ENCODE measurements around the gene DPH5.
"Not testable (repeated sequence)": the region's sequence is repeated elsewhere in the genome, so short reads cannot be mapped to it uniquely, and the experiment has no call there.

DPH5 gene

DNA sequence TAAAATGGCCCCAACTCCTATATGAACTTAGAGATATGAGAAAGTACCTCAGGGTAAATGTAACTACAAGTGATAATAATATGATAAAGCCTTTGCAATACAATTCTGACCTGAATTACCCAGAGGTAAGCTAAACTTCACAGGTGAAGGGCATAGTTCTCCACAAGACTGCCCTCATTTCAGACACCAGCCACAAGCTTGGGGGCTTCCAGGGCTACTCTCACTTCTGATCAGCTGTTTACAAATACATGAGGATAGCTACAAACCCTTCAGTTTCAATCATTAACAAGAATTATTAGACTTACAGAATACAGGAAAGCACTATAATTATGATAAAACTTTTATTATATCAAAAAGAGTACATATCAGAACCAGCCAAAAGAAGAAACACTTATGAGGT, 18.7 kb upstream of the DPH5 start:
- TF ChIP-seq ZFX (IDR thresholded peaks at IDR 0.05; ENCODE audit: borderline replicate concordance): no peak
- TF ChIP-seq, protein P1, sequence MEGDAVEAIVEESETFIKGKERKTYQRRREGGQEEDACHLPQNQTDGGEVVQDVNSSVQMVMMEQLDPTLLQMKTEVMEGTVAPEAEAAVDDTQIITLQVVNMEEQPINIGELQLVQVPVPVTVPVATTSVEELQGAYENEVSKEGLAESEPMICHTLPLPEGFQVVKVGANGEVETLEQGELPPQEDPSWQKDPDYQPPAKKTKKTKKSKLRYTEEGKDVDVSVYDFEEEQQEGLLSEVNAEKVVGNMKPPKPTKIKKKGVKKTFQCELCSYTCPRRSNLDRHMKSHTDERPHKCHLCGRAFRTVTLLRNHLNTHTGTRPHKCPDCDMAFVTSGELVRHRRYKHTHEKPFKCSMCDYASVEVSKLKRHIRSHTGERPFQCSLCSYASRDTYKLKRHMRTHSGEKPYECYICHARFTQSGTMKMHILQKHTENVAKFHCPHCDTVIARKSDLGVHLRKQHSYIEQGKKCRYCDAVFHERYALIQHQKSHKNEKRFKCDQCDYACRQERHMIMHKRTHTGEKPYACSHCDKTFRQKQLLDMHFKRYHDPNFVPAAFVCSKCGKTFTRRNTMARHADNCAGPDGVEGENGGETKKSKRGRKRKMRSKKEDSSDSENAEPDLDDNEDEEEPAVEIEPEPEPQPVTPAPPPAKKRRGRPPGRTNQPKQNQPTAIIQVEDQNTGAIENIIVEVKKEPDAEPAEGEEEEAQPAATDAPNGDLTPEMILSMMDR (IDR thresholded peaks at IDR 0.05): no peak
- no peak overlapping the region for H3K27ac ChIP-seq

- H3K27ac ChIP-seq: no peak overlapping the region
- TF ChIP-seq, protein P1 (IDR thresholded peaks at IDR 0.05): no peak
- no peak for TF ChIP-seq ZFX (IDR thresholded peaks at IDR 0.05; ENCODE audit: borderline replicate concordance)
Observed at GRCh38 chr1:101043776-101044175, 18.2 kb upstream of the DPH5 start.

GRCh38 chr1:101041300-101041699, 15.7 kb upstream of the DPH5 start:
- TF ChIP-seq ZFX (IDR thresholded peaks at IDR 0.05; ENCODE audit: borderline replicate concordance): no peak
- TF ChIP-seq, protein P1 (IDR thresholded peaks at IDR 0.05): no peak
- no peak overlapping the region for H3K27ac ChIP-seq

DNA sequence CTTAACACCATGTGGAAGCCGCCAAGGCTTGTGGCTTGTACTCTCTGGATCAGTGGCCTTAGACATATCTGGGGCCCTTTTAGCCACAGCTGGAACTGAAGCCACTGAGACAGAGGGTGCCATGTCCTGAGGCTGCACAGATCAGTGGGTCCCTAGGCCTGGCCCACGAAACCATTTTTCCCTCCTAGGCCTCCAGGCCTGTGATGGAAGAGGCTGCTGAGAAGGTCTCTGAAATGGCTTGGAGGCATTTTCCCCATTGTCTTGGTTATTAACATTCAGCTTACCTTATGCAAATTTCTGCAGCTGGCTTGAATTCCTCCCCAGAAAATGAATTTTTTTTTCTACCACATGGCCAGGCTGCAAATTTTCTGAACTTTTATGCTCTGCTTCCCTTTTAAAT, 15.1 kb upstream of the DPH5 start:
- H3K27ac ChIP-seq: no peak overlapping the region
- TF ChIP-seq, protein P1 (IDR thresholded peaks at IDR 0.05): no peak
- TF ChIP-seq ZFX (IDR thresholded peaks at IDR 0.05; ENCODE audit: borderline replicate concordance): no peak

- TF ChIP-seq, protein P1 (IDR thresholded peaks at IDR 0.05): no peak
- TF ChIP-seq ZFX (IDR thresholded peaks at IDR 0.05; ENCODE audit: borderline replicate concordance): no peak
- no peak overlapping the region for H3K27ac ChIP-seq
Observed at GRCh38 chr1:101039245-101039644, 13.7 kb upstream of the DPH5 start.

GRCh38 chr1:101037316-101037715, 11.7 kb upstream of the DPH5 start:
- no peak for TF ChIP-seq ZFX (IDR thresholded peaks at IDR 0.05; ENCODE audit: borderline replicate concordance)
- TF ChIP-seq, protein P1 (IDR thresholded peaks at IDR 0.05): no peak
- H3K27ac ChIP-seq: no peak overlapping the region

DNA sequence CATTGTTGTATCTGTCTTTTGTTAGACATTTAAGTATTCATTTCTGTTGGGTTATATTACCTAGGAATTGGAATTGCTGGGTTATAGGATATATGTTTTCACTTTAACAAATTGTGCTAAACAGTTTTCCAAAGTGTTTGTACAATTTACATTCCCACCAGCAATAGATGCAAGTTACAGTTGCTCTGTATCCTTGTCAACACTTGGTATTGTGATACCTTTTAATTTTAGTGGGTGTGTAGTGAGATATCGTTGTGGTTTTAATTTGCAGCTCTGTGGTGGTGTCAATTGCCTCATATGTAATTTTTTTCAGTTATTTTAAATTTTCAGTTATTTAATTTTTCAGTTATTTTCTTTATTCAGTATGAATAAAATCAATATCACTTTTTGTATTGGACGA, 7.4 kb upstream of the DPH5 start:
- no peak for TF ChIP-seq ZFX (IDR thresholded peaks at IDR 0.05; ENCODE audit: borderline replicate concordance)
- TF ChIP-seq, protein P1 (IDR thresholded peaks at IDR 0.05): no peak
- H3K27ac ChIP-seq: no peak overlapping the region

DNA sequence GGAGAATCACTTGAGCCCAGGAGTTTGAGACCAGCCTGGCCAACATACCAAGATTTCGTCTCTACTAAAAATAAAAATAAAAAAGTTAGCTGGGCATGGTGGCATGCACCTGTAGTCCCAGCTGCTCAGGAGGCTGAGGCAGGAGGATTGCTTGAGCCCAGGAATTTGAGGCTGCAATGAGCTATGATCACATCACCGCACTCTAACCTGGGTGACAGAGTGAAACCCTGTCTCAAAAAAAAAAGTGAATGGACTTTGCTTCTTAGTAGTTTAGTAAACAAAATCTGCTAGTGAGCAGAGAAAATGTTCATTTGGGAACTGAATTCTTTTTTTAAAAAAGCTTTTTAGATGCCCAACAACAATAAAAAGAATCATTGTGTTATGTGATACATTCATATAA, 6.5 kb upstream of the DPH5 start:
- H3K27ac ChIP-seq: not testable (repeated sequence)
